OCI-LY1 (cell line): ENCODE results near the gene UPF1.

ENCODE experiments used
- H2AFZ ChIP-seq: fragments of 200-600 bp; sonication (generic), shearing (Covaris generic); 2 replicates; pipeline ENCODE4 v1.6.0; 2014; ENCODE audit warnings: antibody characterized with exemption, mild to moderate bottlenecking, low read length
- H3F3A ChIP-seq: fragments of 200-600 bp; sonication (generic), shearing (Covaris generic); 2 replicates; pipeline ENCODE4 v1.6.0; 2014; ENCODE audit warnings: mild to moderate bottlenecking, antibody characterized with exemption, low read length, moderate library complexity; ENCODE audit not compliant: insufficient read depth
- H3K27ac ChIP-seq: fragments of 200-600 bp; sonication (generic); 2 replicates; pipeline ENCODE4 v1.5.1; 2014; ENCODE audit warnings: low read length, mixed run types, mild to moderate bottlenecking, low read depth; ENCODE audit not compliant: poor library complexity, severe bottlenecking
- H3K27me3 ChIP-seq: fragments of 200-600 bp; sonication (generic); 2 replicates; pipeline ENCODE4 v1.6.0; 2014; ENCODE audit warnings: antibody characterized with exemption, mild to moderate bottlenecking, low read length, moderate library complexity; ENCODE audit not compliant: insufficient read depth
- H3K36me3 ChIP-seq: fragments of 200-600 bp; sonication (generic); 2 replicates; pipeline ENCODE4 v1.6.1; 2014; ENCODE audit warnings: mild to moderate bottlenecking, antibody characterized with exemption, low read length, moderate library complexity, mixed read lengths; ENCODE audit not compliant: insufficient read depth
- H3K4me1 ChIP-seq: fragments of 200-600 bp; sonication (generic); 2 replicates; pipeline ENCODE4 v1.5.1; 2014; ENCODE audit warnings: mild to moderate bottlenecking, low read length, moderate library complexity; ENCODE audit not compliant: insufficient read depth, severe bottlenecking
- H3K4me2 ChIP-seq: fragments of 200-600 bp; sonication (generic), shearing (Covaris generic); 2 replicates; pipeline ENCODE4 v1.6.1; 2014; ENCODE audit warnings: low read length
- H3K4me3 ChIP-seq: fragments of 200-600 bp; sonication (generic); 2 replicates; pipeline ENCODE4 v1.5.1; 2014; ENCODE audit warnings: low read length, low read depth, mild to moderate bottlenecking, mixed read lengths; ENCODE audit not compliant: poor library complexity, severe bottlenecking
- H3K79me2 ChIP-seq: fragments of 200-600 bp; shearing (Covaris generic); 2 replicates; pipeline ENCODE4 v1.6.1; 2016; ENCODE audit warnings: mixed run types, low read length, mixed read lengths; ENCODE audit not compliant: insufficient read depth
- H3K9ac ChIP-seq: fragments of 200-600 bp; sonication (generic), shearing (Covaris generic); 2 replicates; pipeline ENCODE4 v1.6.1; 2014; ENCODE audit warnings: mild to moderate bottlenecking, low read length, mixed read lengths
- H3K9me2 ChIP-seq: fragments of 200-600 bp; sonication (generic), shearing (Covaris generic); 2 replicates; pipeline ENCODE4 v1.6.1; 2014; ENCODE audit warnings: low read depth, mild to moderate bottlenecking, low read length, mixed read lengths
- H3K9me3 ChIP-seq: fragments of 200-600 bp; shearing (Covaris generic); 2 replicates; pipeline ENCODE4 v1.6.1; 2014; ENCODE audit warnings: low read length, mixed read lengths
- H4K20me1 ChIP-seq: fragments of 200-600 bp; sonication (generic), shearing (Covaris generic); 2 replicates; pipeline ENCODE4 v1.6.0; 2016; ENCODE audit warnings: mild to moderate bottlenecking, low read length; ENCODE audit not compliant: insufficient read depth
- CTCF ChIP-seq: fragments of 200-600 bp; sonication (generic), shearing (Covaris generic); IDR thresholded peaks from 2 replicates; pipeline ENCODE4 v1.5.1; 2017; ENCODE audit warnings: mild to moderate bottlenecking, antibody characterized with exemption, low read length, moderate library complexity, mixed read lengths
- EZH2 ChIP-seq: fragments of 200-600 bp; sonication (generic), shearing (Covaris generic); IDR thresholded peaks from 2 replicates; pipeline ENCODE4 v1.8.0; 2017; ENCODE audit warnings: borderline replicate concordance, mixed run types, mild to moderate bottlenecking, antibody characterized with exemption, low read length, moderate library complexity, mixed read lengths

The UPF1 gene

GRCh38 chr19:18831524-18832305, at the start of gene UPF1:
UPF1 (plus strand) TSS chr19:18831959; CDS start chr19:18832210, 251 bp downstream.
- H3K27ac ChIP-seq: peak within 1 kb of the TSS; percentile 59
- H3K4me2 ChIP-seq: peak within 1 kb of the TSS; percentile 100
- H2AFZ ChIP-seq: peak within 1 kb of the TSS; percentile 99
- H3K9me2 ChIP-seq: no peaks in the 10 kb centered on the region
- H3K9me3 ChIP-seq: no peaks in the 10 kb centered on the region
- TF ChIP-seq CTCF (peak; percentile 7; the same call in 1 of the 2 replicates), EZH2 (no peak)
- H3K79me2 ChIP-seq: peaks cover 44% of the 10 kb centered on the region
- peak within 1 kb of the TSS; percentile 88 for H3K4me3 ChIP-seq
- peak within 1 kb of the TSS; percentile 86 for H3K9ac ChIP-seq
- H3K27me3 ChIP-seq: peaks cover 3% of the 10 kb centered on the region; the same call in 1 of the 2 replicates
- peaks cover 4% of the 10 kb centered on the region; the same call in 1 of the 2 replicates for H4K20me1 ChIP-seq
- peaks cover 43% of the 10 kb centered on the region for H3K36me3 ChIP-seq
- H3K4me1 ChIP-seq: peaks cover 24% of the 10 kb centered on the region
- no peaks in the 10 kb centered on the region for H3F3A ChIP-seq

- Histone ChIP-seq H3K27ac (no peak overlapping the region), H3K4me2 (no peak overlapping the region; the same call in 1 of the 2 replicates), H3K9me3 (no peaks in the 10 kb centered on the region), H3K4me1 (no peaks in the 10 kb centered on the region), H4K20me1 (no peaks in the 10 kb centered on the region), H3K9me2 (no peaks in the 10 kb centered on the region), H3F3A (no peaks in the 10 kb centered on the region), H3K79me2 (no peaks in the 10 kb centered on the region), H3K27me3 (peaks cover 14% of the 10 kb centered on the region), H2AFZ (no peak overlapping the region), H3K36me3 (no peaks in the 10 kb centered on the region), H3K4me3 (no peak overlapping the region), H3K9ac (no peak overlapping the region)
- TF ChIP-seq CTCF (no peak), EZH2 (no peak)
These were observed 49.1 kb upstream of the UPF1 start for GRCh38 chr19:18782559-18783225.

DNA sequence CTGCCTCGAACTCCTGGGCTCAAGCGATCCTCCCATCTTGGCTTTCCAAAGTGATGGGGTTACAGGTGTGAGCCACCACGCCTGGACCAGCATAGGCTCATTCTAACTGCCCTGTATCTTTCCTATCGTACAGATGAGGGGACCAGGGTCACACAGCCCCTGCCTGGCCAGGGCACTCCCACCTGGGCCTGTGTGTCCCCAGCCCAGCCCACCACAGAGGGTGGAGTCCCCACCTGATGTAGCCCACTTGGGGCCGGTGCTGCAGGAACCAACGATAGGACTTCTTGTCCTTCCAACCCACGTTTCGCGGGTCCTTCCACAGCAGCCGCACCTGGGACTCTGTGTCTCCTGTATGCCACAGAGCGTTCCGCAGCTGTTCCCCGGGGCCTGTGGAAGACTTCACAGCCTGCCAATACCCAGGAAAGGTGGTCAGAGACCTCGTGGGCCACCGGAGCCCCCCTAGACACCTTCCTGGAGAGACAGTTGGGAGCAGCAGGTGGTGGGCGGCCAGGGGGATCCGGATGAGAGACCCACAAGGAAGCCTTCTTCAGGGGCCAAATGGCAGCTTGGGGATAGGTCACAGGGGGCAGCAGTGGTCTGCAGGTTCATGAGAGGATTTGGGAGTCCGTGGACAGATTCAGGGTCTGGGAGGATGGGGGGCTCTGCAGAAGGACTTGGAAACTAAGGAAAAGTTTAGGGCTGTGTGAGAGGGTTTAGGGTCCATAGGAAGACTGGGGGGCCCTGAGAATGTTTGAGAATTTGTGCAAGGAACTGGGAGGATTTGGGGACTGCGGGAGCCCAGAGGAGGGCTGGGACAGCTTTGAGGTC, 47.6 kb upstream of the UPF1 start:
- H3F3A ChIP-seq: no peaks in the 10 kb centered on the region
- no peak for TF ChIP-seq EZH2
- no peak for TF ChIP-seq CTCF
- no peak overlapping the region for H3K4me2 ChIP-seq

More for the DNA sequence above, 47.6 kb upstream of the UPF1 start:
- Histone ChIP-seq H3K9ac (no peak overlapping the region), H2AFZ (no peak overlapping the region), H3K27me3 (peaks cover 14% of the 10 kb centered on the region; the same call in 1 of the 2 replicates), H3K9me2 (no peaks in the 10 kb centered on the region), H3K9me3 (no peaks in the 10 kb centered on the region), H3K27ac (no peak overlapping the region), H3K4me3 (no peak overlapping the region), H3K79me2 (no peaks in the 10 kb centered on the region), H3K36me3 (no peaks in the 10 kb centered on the region), H3K4me1 (no peaks in the 10 kb centered on the region), H4K20me1 (no peaks in the 10 kb centered on the region)
